COLO668 (cell line): ENCODE measurements around the gene NEK1.

Experiments
- DNase-seq: peaks from one replicate; lab custom pipeline; 2025; ENCODE audit not compliant: unreplicated experiment; lab: John Stamatoyannopoulos, UW

Gene NEK1

DNA sequence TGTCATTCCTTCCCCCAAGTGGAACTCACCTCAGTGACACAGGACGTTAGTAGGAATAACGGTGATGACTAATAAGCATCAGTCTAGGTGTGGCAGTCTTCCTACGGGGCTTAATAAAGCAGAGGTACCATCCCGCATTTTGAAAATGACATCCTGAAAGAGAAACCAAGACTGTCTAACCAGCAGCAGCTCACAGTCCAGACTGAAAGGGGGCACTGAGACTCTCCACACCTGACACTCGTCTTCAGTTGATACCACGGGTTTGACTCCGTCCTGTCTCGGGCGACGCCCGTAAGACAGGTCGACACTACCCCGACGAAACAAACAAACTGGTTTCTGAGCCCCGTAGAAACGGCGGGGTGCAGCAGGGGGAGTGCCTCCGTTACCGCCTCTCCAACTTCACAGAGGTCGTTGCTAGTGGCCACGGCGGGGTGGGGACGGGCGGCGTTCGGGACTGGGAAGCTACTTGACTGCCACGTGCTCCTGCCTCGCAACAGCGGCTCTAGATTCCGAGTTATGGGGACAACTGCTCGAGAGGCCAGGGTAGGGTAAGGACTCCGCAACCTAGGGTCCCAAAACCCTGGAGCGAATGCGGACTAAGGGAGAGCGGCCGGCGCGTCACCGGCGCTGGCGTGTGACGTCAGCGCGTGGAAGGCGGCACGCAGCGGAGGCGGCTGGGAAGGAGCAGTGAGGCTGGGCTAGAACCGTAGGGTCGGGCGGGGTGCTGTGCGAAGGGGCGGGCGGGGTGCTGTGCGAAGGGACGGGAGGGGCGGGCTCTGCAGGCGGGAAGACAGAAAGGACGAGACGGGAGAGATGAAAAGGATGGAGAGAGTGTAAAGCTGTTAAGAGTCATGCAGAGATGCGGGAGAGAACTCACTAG lies at the start of gene NEK1:
Gene NEK1, minus strand, starts transcription at position 593 of the 880 bp plus-strand sequence. CDS start 9,953 bp downstream, outside the sequence.
- DNase-seq, result peak; percentile 93

DNA sequence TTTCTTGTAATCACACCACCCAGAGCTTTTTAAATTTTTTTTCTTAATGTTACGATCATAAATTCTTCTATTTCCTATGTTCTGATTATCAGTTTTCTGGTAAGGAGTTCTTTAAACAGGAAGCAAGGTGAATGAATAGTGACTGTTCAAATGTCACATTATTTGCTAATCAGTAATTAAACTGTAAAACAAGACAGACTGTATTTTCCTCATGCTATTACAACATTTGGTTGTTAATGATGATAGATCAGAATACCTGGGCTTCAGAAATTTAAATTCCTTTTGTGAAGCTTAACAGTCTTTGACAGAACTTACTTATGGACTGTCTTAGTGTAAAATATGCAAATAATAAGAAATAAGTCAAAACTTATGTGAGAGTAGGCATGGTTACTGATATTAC lies 49.4 kb upstream of the NEK1 start:
- DNase-seq, result no peak

GRCh38 chr4:169660929-169661328 lies 48.5 kb upstream of the NEK1 start:
- DNase-seq, result no peak

DNA sequence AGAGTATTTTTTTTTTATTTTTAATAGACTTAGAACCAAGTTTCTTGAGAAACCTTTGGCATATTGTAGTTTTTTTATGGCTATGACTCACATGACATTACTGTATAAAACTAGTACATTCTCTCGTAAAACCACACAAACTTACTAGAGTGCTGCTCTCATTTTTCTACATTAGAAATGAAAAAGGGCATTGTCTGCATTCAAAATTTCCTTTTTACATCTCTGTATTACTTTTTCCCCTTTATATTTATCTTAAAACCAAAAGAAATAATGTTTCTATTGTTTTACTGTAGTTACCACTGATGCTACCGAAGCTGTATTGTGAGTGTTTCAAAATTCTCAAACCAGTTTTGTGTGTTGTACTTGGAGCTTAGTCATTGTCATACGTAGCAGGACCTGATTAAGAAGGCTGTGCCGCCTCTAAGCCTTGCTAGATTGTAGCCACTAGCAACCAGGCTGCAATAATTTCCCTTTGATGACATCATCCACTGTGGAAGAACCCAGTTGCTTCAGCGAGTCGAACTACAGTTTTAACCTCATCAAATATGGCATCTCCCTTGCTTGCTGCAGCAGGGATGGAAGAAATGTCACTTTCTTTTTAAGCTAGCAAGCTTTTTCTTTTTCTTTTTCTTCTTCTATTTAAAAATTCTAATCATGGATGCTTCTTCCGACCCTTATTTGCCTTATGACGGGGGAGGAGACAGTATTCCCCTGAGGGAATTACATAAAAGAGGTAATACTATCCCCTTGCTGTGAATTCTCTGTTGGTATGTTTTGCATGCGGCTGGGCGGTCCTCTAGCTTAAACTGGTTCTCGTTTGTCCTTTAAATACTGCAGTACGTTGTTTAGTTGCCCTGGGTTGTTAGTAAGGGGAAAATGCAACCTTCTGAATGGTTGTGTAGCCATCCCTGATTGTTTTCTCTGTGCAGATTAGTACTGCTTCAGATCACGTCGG lies 47.6 kb upstream of the NEK1 start:
- DNase-seq, result peak; percentile 52

GRCh38 chr4:169658975-169659715 lies 46.8 kb upstream of the NEK1 start:
- DNase-seq, result no peak

- DNase-seq, result no peak
Observed at GRCh38 chr4:169658196-169658595, 45.8 kb upstream of the NEK1 start.

- no peak for DNase-seq
Observed at GRCh38 chr4:169657470-169658107, 45.2 kb upstream of the NEK1 start.

DNA sequence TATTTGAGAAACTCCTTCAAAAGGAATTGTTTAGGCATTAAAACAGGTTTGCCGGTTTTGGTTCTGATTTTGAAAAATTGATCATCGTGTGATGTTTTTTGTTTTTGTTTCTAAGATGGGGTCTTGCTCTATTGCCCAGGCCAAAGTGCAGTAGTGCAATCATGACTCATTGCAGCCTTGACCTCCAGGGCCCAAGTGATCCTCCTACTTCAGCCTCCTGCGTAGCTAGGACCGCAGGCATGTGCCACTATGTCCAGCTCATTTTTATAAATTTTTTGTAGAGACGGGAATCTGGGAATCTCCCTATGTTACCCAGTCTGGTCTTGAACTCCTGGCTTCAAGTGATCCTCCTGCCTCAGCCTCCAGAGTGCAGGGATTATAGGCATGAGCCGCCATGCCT lies 43.0 kb upstream of the NEK1 start:
- DNase-seq, result no peak

DNA sequence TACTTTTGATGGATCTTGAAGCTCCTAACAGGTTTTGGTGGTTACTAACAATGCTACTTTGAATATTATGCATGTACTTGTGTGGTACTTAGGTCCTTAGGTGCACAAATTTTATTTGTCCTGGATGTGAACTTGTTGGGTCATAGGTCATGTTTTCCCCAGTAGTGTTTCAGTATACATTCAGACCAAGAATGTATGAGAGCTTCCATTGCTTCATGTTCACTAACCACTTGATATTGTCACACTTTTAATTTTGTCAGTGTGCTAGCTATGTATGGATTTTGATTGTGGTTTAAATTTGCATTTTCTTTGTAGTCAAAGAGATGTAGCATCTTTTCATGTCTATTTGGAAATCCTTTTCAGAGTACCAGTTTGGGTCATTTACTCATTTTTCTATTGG lies 40.2 kb upstream of the NEK1 start:
- DNase-seq, result no peak

DNA sequence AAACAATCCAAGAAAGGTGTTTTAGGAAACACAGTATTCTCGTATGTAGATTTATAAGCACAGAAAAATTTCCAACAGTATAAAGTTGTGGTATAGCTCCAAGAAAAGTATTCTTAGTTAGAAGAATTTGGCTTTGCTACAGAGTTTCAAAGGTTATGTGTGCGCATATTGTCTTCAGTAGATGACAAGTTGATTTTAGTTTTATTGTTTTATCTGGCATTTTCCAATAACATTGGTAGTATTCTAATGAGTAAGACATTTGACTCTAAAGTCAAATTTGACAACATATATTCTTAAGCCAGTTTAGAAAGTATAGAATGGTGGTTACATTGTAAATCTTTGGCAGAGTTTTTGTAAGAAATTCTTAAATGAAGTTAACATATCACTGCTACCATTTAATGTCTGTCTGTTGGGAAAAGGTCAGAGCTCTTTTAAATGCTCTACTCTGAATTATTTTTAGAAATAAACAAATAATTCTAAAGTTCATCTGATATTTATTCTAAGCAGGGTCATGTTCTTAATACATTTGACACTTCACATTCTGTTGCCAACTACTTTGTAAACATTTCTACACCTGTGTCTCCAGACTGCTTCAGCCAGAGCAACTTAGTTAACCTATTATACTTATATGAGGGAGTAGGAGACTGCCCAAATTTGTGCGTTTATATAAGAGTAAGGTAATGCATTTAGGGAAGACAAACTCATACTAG lies 38.0 kb upstream of the NEK1 start:
- DNase-seq, result no peak

- no peak for DNase-seq
Observed at GRCh38 chr4:169649545-169650226, 37.3 kb upstream of the NEK1 start.

GRCh38 chr4:169645627-169646026 lies 33.2 kb upstream of the NEK1 start:
- DNase-seq, result no peak

- no peak for DNase-seq
Observed at GRCh38 chr4:169644802-169645201, 32.4 kb upstream of the NEK1 start.

DNA sequence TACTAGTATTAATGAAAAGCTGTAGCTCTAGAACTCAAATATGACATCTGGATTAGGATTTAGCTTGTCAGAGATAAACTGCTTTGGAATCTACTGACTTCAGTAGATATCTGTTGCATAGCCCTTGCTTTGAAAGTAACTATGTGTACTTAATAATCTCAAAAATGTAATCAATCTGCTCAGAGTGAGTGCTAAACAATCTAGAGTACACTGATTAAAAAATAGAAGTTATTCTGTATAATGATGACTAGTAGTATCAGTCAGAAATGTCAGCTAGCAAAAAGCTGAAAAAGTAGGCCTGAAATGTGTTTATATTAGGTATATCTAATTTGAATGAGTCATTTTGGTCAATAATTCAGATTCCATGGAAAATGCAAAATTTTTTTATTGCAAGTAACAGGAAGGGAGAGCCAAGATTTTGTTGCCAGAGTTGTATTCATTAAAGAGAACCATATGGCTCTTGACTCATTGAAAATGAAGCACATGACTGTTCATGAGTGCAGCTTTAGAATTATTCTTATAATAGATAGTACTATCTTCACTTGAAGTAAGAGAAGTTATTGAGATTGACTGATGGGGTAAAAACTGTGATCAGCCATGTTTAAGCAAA lies 28.0 kb upstream of the NEK1 start:
- DNase-seq, result no peak

DNA sequence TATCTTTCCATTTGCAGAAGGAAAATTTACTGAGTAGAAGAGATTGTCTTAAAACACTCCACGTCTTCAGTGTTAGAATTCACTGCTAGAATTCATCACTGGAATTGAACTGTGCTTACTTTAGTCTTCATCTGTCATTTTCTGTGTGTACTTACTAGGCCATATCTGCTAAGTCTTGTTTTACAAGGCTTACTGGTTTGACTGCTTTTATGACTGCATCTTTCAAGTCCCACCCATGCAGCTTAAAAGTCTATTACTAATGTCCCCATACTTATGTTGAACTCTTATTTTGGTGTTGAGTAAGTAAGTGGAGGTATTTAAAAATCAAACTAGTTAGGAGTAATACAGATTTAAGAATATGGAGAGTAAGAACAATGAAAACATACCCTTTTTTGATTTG lies 22.6 kb upstream of the NEK1 start:
- DNase-seq, result no peak

- no peak for DNase-seq
Observed at GRCh38 chr4:169632896-169633295, 20.5 kb upstream of the NEK1 start.

DNA sequence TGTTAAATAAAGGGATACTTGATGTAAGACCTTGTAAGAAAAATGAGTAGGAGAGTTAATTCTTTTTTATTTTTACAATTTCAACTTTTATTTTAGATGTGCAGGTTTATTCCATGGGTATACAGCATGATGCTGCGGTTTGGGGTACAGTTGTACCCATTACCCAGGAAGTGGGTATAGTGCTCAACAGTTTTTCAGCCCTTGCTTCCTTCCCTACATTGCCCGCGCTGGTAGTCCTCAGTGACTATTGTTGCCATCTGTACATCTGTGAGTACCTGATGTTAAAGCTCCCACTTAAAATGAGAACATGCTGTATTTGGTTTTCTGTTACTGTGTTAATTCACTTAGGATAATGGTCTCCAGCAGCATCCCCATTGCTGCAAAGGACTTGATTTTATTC lies 17.7 kb upstream of the NEK1 start:
- DNase-seq, result no peak

DNA sequence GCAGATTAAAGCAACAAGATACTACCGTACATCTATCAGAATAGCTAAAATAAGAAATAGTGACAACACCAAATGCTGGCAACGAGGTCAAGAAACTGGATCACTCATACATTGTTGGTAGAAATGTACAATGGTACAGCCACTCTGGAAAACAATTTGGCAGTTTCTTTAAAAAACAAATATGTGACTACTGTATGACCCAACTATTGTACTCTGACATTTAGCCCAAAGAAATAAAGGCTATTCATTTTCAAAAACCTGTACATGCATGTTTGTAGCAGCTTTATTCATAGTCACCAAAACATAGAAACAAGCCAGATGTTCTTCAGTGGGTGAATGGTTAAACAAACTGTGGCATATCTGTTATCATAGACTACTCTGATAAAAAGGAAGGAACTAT lies 16.2 kb upstream of the NEK1 start:
- DNase-seq, result no peak

DNA sequence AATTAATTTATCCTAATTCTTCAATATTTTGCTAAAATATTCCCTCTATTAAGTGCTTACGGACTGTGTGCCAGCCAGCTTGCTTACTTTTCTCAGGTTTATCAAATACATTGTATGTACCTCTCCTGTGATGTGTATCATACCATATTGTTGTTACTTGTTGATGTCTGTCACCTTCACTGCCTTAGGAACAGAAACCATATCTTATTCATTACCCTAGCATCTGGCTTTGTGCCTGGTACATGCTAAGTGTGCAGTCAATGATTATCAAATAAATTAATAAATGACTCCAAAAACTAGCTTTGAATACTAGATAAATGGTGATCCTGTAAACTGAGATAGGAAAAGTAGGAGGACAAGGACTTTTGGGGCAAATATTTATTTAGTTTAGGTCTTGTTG lies 14.9 kb upstream of the NEK1 start:
- DNase-seq, result no peak
